Measurements from ENCODE around the gene AOPEP. TPM values are rescaled to one million over a fixed set of nuclear protein-coding genes. Genes with fewer than 3 reads are reported as not detected.

The AOPEP gene
- total RNA-seq, 4 donors from 2014 or later: 149 to 306 (median 193) TPM

DNA sequence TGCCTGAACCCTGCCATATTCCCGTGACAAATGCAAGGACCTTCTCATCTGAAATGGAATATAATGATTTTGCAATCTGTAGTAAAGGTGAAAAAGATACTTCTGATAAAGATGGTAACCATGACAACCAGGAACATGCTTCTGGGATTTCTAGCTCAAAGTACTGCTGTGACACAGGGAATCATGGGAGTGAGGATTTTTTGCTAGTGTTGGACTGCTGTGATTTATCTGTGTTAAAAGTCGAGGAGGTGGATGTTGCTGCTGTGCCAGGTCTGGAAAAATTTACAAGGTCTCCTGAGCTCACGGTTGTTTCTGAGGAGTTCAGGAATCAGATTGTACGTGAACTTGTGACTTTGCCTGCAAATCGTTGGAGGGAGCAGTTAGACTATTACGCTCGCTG is 33.5 kb downstream of the AOPEP start:
- Histone ChIP-seq H3K36me3 (peaks cover 14% of the 10 kb centered on the region), H3K27me3 (no peaks in the 10 kb centered on the region), H3K9me3 (no peaks in the 10 kb centered on the region), H3K4me1 (no peaks in the 10 kb centered on the region), H3K27ac (no peak overlapping the region), H3K4me3 (no peak overlapping the region)
- no peak for DNase-seq (ENCODE audit: low spot score in 2 of 2)
- TF ChIP-seq CTCF (IDR thresholded peaks at IDR 0.05) (no peak), POLR2AphosphoS5 (IDR thresholded peaks at IDR 0.05) (no peak), POLR2A (IDR thresholded peaks at IDR 0.05) (no peak), EP300 (IDR thresholded peaks at IDR 0.05) (no peak)
- 84% methylated on average over 7 of the region's 7 CpGs for WGBS

DNA sequence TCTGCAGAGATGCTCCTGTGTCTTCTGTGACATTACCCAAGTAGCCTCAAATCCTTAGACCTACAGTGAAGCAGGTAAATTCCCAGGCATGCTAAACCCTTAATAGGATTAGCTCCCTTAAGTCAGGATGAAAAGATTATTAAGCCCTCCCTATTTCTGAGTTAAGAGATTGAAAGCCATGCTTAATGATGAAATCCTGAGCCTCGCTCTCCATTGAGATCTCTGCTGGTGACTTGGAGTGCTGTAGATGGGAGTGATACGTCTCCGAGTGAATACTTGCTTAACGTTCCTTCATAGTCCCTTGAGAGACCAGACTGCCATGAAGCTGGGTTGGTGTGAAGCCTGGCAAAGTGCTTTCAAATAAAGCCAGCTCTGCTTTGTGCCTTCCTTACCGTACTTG is 34.2 kb downstream of the AOPEP start:
- no peak for DNase-seq (ENCODE audit: low spot score in 2 of 2)
- H3K27ac ChIP-seq: no peak overlapping the region
- no peaks in the 10 kb centered on the region for H3K27me3 ChIP-seq
- no peaks in the 10 kb centered on the region for H3K9me3 ChIP-seq
- H3K4me3 ChIP-seq: no peak overlapping the region
- peaks cover 14% of the 10 kb centered on the region for H3K36me3 ChIP-seq
- WGBS: 94% methylated on average over 5 of the region's 5 CpGs
- TF ChIP-seq POLR2A (IDR thresholded peaks at IDR 0.05): no peak
- TF ChIP-seq POLR2AphosphoS5 (IDR thresholded peaks at IDR 0.05): no peak
- TF ChIP-seq CTCF (IDR thresholded peaks at IDR 0.05): no peak
- TF ChIP-seq EP300 (IDR thresholded peaks at IDR 0.05): no peak
- no peaks in the 10 kb centered on the region for H3K4me1 ChIP-seq

DNA sequence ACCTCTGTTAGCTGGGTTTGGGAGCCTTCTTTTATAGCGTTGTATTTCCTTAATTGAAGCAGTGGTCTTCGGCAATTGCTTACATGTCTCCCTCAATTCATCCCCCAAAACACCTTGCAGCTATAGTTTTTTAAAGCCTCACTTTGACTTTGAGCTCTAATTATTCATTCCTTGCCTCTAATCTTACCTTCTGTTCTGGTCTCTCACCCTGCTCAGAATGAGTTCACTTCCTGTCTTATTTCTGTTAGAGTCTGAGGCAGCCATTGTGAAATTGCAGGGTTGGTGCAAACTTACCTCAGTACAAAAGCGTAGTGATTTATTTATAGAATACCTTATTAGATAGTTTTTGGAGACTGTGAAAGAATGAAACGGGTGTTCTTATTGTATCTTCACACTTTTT is 35.0 kb downstream of the AOPEP start:
- 90% methylated on average over 4 of the region's 4 CpGs for WGBS
- DNase-seq (ENCODE audit: low spot score in 2 of 2): no peak
- Histone ChIP-seq H3K4me3 (no peak overlapping the region), H3K4me1 (no peaks in the 10 kb centered on the region), H3K36me3 (peaks cover 14% of the 10 kb centered on the region), H3K9me3 (no peaks in the 10 kb centered on the region), H3K27me3 (no peaks in the 10 kb centered on the region), H3K27ac (no peak overlapping the region)
- TF ChIP-seq POLR2AphosphoS5 (IDR thresholded peaks at IDR 0.05): no peak
- no peak for TF ChIP-seq CTCF (IDR thresholded peaks at IDR 0.05)
- no peak for TF ChIP-seq EP300 (IDR thresholded peaks at IDR 0.05)
- no peak for TF ChIP-seq POLR2A (IDR thresholded peaks at IDR 0.05)

GRCh38 chr9:94767331-94768072 is 41.0 kb downstream of the AOPEP start:
- DNase-seq (ENCODE audit: low spot score in 2 of 2): no peak
- Histone ChIP-seq H3K36me3 (no peaks in the 10 kb centered on the region), H3K9me3 (no peaks in the 10 kb centered on the region), H3K27me3 (no peaks in the 10 kb centered on the region), H3K4me1 (no peaks in the 10 kb centered on the region), H3K4me3 (no peak overlapping the region), H3K27ac (no peak overlapping the region)
- TF ChIP-seq EP300 (IDR thresholded peaks at IDR 0.05) (no peak), POLR2A (IDR thresholded peaks at IDR 0.05) (no peak), POLR2AphosphoS5 (IDR thresholded peaks at IDR 0.05) (no peak), CTCF (IDR thresholded peaks at IDR 0.05) (no peak)
- WGBS: 90% methylated on average over 9 of the region's 9 CpGs

- H3K36me3 ChIP-seq: no peaks in the 10 kb centered on the region
- no peak overlapping the region for H3K27ac ChIP-seq
- 93% methylated on average over 3 of the region's 3 CpGs for WGBS
- no peaks in the 10 kb centered on the region for H3K9me3 ChIP-seq
- H3K27me3 ChIP-seq: no peaks in the 10 kb centered on the region
- DNase-seq (ENCODE audit: low spot score in 2 of 2): no peak
- TF ChIP-seq CTCF (IDR thresholded peaks at IDR 0.05): no peak
- H3K4me3 ChIP-seq: no peak overlapping the region
- no peaks in the 10 kb centered on the region for H3K4me1 ChIP-seq
Observed at GRCh38 chr9:94768766-94769165, 42.3 kb downstream of the AOPEP start.

All from suprapubic skin (tissue), 4 donors.